H9 (cell line): ENCODE data around the gene NKX6-2. TPM values are rescaled to one million over a fixed set of nuclear protein-coding genes. Genes with fewer than 3 reads are reported as not detected.

ENCODE experiments used
- DNase-seq: peaks from one replicate; pipeline ENCODE4 v3.0.0-alpha.2; 2017
- H2AFZ ChIP-seq: one replicate; pipeline ENCODE4 v1.6.1; 2013; ENCODE audit warnings: mild to moderate bottlenecking, low read length, control low read depth, moderate library complexity
- H2AK5ac ChIP-seq: 2 replicates; pipeline ENCODE4 v1.6.1; 2013; ENCODE audit warnings: low read length, control low read depth, mixed read lengths; ENCODE audit not compliant: insufficient read length
- H2BK120ac ChIP-seq: one replicate; pipeline ENCODE4 v1.6.1; 2013; ENCODE audit warnings: low read depth, mild to moderate bottlenecking, low read length, control low read depth, inconsistent platforms; ENCODE audit not compliant: poor library complexity, severe bottlenecking
- H2BK12ac ChIP-seq: 2 replicates; pipeline ENCODE4 v1.6.1; 2013; ENCODE audit warnings: low read length, control low read depth, mixed read lengths, low read depth; ENCODE audit not compliant: insufficient read length
- H2BK15ac ChIP-seq: 2 replicates; pipeline ENCODE4 v1.6.1; 2013; ENCODE audit warnings: low read depth, low read length, control low read depth
- H2BK20ac ChIP-seq: one replicate; pipeline ENCODE4 v1.6.1; 2013; ENCODE audit warnings: low read depth, mild to moderate bottlenecking, low read length, control low read depth, inconsistent platforms; ENCODE audit not compliant: poor library complexity, severe bottlenecking
- H2BK5ac ChIP-seq: 2 replicates; pipeline ENCODE4 v1.6.1; 2013; ENCODE audit warnings: low read length, control low read depth, mixed read lengths; ENCODE audit not compliant: insufficient read length
- H3K14ac ChIP-seq: 2 replicates; pipeline ENCODE4 v1.6.1; 2013; ENCODE audit warnings: low read length, control low read depth; ENCODE audit not compliant: insufficient read depth
- H3K18ac ChIP-seq: 2 replicates; pipeline ENCODE4 v1.6.1; 2013; ENCODE audit warnings: low read depth, mild to moderate bottlenecking, mixed read lengths, low read length, control low read depth; ENCODE audit not compliant: insufficient read length
- H3K23ac ChIP-seq: 2 replicates; pipeline ENCODE4 v1.6.1; 2013; ENCODE audit warnings: low read length, control low read depth, mixed read lengths, low read depth; ENCODE audit not compliant: insufficient read length
- H3K23me2 ChIP-seq: 2 replicates; pipeline ENCODE4 v1.6.1; 2013; ENCODE audit warnings: low read depth, mild to moderate bottlenecking, mixed read lengths, low read length, control low read depth; ENCODE audit not compliant: insufficient read length, poor library complexity, severe bottlenecking
- H3K27ac ChIP-seq: 2 replicates; pipeline ENCODE4 v1.5.1; 2013; ENCODE audit warnings: low read length, control low read depth, mixed read lengths, low read depth; ENCODE audit not compliant: insufficient read length
- H3K27me3 ChIP-seq: 2 replicates; pipeline ENCODE4 v1.6.1; 2013; ENCODE audit warnings: low read length, control low read depth, inconsistent platforms; ENCODE audit not compliant: insufficient read depth
- H3K4ac ChIP-seq: 2 replicates; pipeline ENCODE4 v1.6.1; 2013; ENCODE audit warnings: low read depth, mild to moderate bottlenecking, control low read depth, inconsistent platforms, low read length, moderate library complexity
- H3K4me1 ChIP-seq: 2 replicates; pipeline ENCODE4 v1.6.1; 2013; ENCODE audit warnings: low read length, control low read depth, inconsistent platforms; ENCODE audit not compliant: insufficient read depth
- H3K4me2 ChIP-seq: 2 replicates; pipeline ENCODE4 v1.6.1; 2013; ENCODE audit warnings: low read length, control low read depth, mixed read lengths; ENCODE audit not compliant: insufficient read length, insufficient read depth
- H3K56ac ChIP-seq: 2 replicates; pipeline ENCODE4 v1.6.1; 2013; ENCODE audit warnings: low read depth, mild to moderate bottlenecking, mixed read lengths, low read length, control low read depth; ENCODE audit not compliant: insufficient read length
- H3K79me1 ChIP-seq: 2 replicates; pipeline ENCODE4 v1.6.1; 2013; ENCODE audit warnings: low read depth, mild to moderate bottlenecking, moderate library complexity, low read length, control low read depth, inconsistent platforms; ENCODE audit not compliant: insufficient read depth, poor library complexity, severe bottlenecking
- H3K79me2 ChIP-seq: 2 replicates; pipeline ENCODE4 v1.6.1; 2013; ENCODE audit warnings: low read length, control low read depth, inconsistent platforms; ENCODE audit not compliant: insufficient read depth
- H3K9ac ChIP-seq: 2 replicates; pipeline ENCODE4 v1.6.1; 2013; ENCODE audit warnings: low read length, control low read depth, mixed read lengths; ENCODE audit not compliant: insufficient read length; ENCODE audit errors: extremely low read depth
- H3K9me3 ChIP-seq: one replicate; pipeline ENCODE4 v1.6.1; 2013; ENCODE audit warnings: low read depth, low read length, inconsistent platforms; ENCODE audit not compliant: control insufficient read depth
- H3T11ph ChIP-seq: one replicate; pipeline ENCODE4 v1.6.1; 2013; ENCODE audit warnings: mild to moderate bottlenecking, low read length, control low read depth, inconsistent platforms
- H4K20me1 ChIP-seq: one replicate; pipeline ENCODE4 v1.6.1; 2013; ENCODE audit not compliant: control insufficient read depth, insufficient read length, insufficient read depth
- H4K5ac ChIP-seq: 2 replicates; pipeline ENCODE4 v1.6.1; 2013; ENCODE audit warnings: low read depth, mild to moderate bottlenecking, mixed read lengths, low read length, control low read depth; ENCODE audit not compliant: insufficient read length
- H4K8ac ChIP-seq: replicated peaks from 2 replicates; pipeline ENCODE4 v1.6.1; 2013; ENCODE audit warnings: low read length, control low read depth, mixed read lengths, low read depth; ENCODE audit not compliant: insufficient read length
- H4K91ac ChIP-seq: 2 replicates; pipeline ENCODE4 v1.6.1; 2013; ENCODE audit warnings: low read depth, mild to moderate bottlenecking, moderate library complexity, mixed read lengths, low read length, control low read depth; ENCODE audit not compliant: insufficient read length
- H3K27ac Mint-ChIP-seq, 3 experiments: 2 replicates in 2 of 3; 3 replicates in 1 of 3; pipeline ENCODE4 v1.8.0; 2020 to 2021; ENCODE audit warnings: mixed read lengths in 3 of 3, mild to moderate bottlenecking in 1 of 3, moderate library complexity in 1 of 3
- H3K27me3 Mint-ChIP-seq: 2 replicates; pipeline ENCODE4 v1.8.0; 2021; ENCODE audit warnings: low read depth, mild to moderate bottlenecking, moderate library complexity, mixed read lengths
- H3K36me3 Mint-ChIP-seq, 3 experiments: 2 replicates in 2 of 3; 3 replicates in 1 of 3; pipeline ENCODE4 v1.8.0; 2020 to 2021; ENCODE audit warnings: low read depth in 3 of 3, mixed read lengths in 3 of 3; ENCODE audit not compliant: insufficient read depth in 1 of 3
- H3K4me1 Mint-ChIP-seq, 2 experiments: 2 replicates each; pipeline ENCODE4 v1.8.0; 2020; ENCODE audit warnings: mixed read lengths in 2 of 2
- H3K4me3 Mint-ChIP-seq, 2 experiments: 2 replicates in 1 of 2; 3 replicates in 1 of 2; pipeline ENCODE4 v1.8.0; 2020 to 2021; ENCODE audit warnings: mild to moderate bottlenecking in 2 of 2, mixed read lengths in 2 of 2, moderate library complexity in 1 of 2
- H3K9me3 Mint-ChIP-seq, 2 experiments: 2 replicates in 1 of 2; 3 replicates in 1 of 2; pipeline ENCODE4 v1.8.0; 2020; ENCODE audit warnings: mild to moderate bottlenecking in 2 of 2, mixed read lengths in 2 of 2, moderate library complexity in 1 of 2
- CTCF ChIP-seq: fragments of 200-600 bp; sonication (generic); conservative IDR thresholded peaks from 3 replicates; pipeline ENCODE4 v1.8.0; 2021; ENCODE audit warnings: antibody characterized with exemption, mild to moderate bottlenecking
- WGBS: extraction: QIAGEN DNeasy Blood & Tissue Kit; methylation state at CpG from one replicate; pipeline ENCODE4 v1.1.7; 2013; ENCODE audit warnings: missing lambda C conversion rate, low lambda C conversion rate, mixed read lengths; ENCODE audit not compliant: insufficient read length; ENCODE audit errors: extremely low coverage; 5-methylcytosine and 5-hydroxymethylcytosine counted together
- total RNA-seq: library from RNA; stranded (reverse); gene quantifications from 2 replicates; pipeline ENCODE4 v1.2.1, GENCODE V29; 2021

The NKX6-2 gene
- total RNA-seq, 1 experiment from 2014 or later, result 0.13 TPM

GRCh38 chr10:132806110-132806509 is 20.2 kb upstream of the NKX6-2 start:
- H3K9me3 Mint-ChIP-seq, result peaks cover 0 to 6% of the 10 kb centered on the region in 2 experiments; a peak in 3 of 5 replicates
- no peak overlapping the region for H3K27ac Mint-ChIP-seq

More at GRCh38 chr10:132806110-132806509, 20.2 kb upstream of the NKX6-2 start:
- no peaks in the 10 kb centered on the region for H4K20me1 ChIP-seq
- no peak overlapping the region for H2AK5ac ChIP-seq
- H3K14ac ChIP-seq, result no peak overlapping the region
- H3K9ac ChIP-seq, result no peak overlapping the region
- no peak for TF ChIP-seq CTCF
- H3K36me3 Mint-ChIP-seq, result no peaks in the 10 kb centered on the region; a peak in 2 of 7 replicates
- no peak overlapping the region for H3K4me2 ChIP-seq
- H3K79me1 ChIP-seq, result no peaks in the 10 kb centered on the region
- H3K23me2 ChIP-seq, result no peaks in the 10 kb centered on the region
- H2BK5ac ChIP-seq, result no peak overlapping the region
- no peak overlapping the region for H3K4ac ChIP-seq
- H3K23ac ChIP-seq, result no peak overlapping the region
- H3K9me3 ChIP-seq, result no peaks in the 10 kb centered on the region
- DNase-seq, result no peak
- no peak overlapping the region for H4K5ac ChIP-seq
- no peak overlapping the region for H3T11ph ChIP-seq
- no peak overlapping the region for H2BK15ac ChIP-seq
- H3K4me3 Mint-ChIP-seq, result no peak overlapping the region
- H2BK20ac ChIP-seq, result no peak overlapping the region
- H3K18ac ChIP-seq, result no peak overlapping the region
- H3K27me3 ChIP-seq, result no peaks in the 10 kb centered on the region
- H3K56ac ChIP-seq, result no peak overlapping the region
- H2BK12ac ChIP-seq, result no peak overlapping the region
- H2AFZ ChIP-seq, result no peak overlapping the region
- no peaks in the 10 kb centered on the region for H3K4me1 ChIP-seq
- H3K27ac ChIP-seq, result no peak overlapping the region
- no CpG with 5 or more reads among the region's 7 CpGs for WGBS
- no peak overlapping the region for H2BK120ac ChIP-seq
- H3K79me2 ChIP-seq, result no peaks in the 10 kb centered on the region
- H3K4me1 Mint-ChIP-seq, result peaks cover 0 to 14% of the 10 kb centered on the region in 2 experiments; a peak in 2 of 4 replicates
- no peak overlapping the region for H4K91ac ChIP-seq
- H4K8ac ChIP-seq, result no peak overlapping the region
- H3K27me3 Mint-ChIP-seq, result no peaks in the 10 kb centered on the region; the same call in none of the 2 replicates
